ENCODE results near the gene MED23. TPM values are rescaled to one million over a fixed set of nuclear protein-coding genes. Genes with fewer than 3 reads are reported as not detected.

MED23 gene
- total RNA-seq, 1 donor from 2014 or later = 53.8 TPM

- no peak for FAIRE-seq
- no peak for DNase-seq (ENCODE audit: low spot score in 2 of 2)
These were observed 15.1 kb upstream of the MED23 start for GRCh38 chr6:131642987-131643611.

GRCh38 chr6:131642565-131642964 is 14.5 kb upstream of the MED23 start:
- no peak for DNase-seq (ENCODE audit: low spot score in 2 of 2)
- no peak for FAIRE-seq

GRCh38 chr6:131641554-131641953 is 13.5 kb upstream of the MED23 start:
- FAIRE-seq = no peak
- DNase-seq (ENCODE audit: low spot score in 2 of 2) = no peak

- DNase-seq (ENCODE audit: low spot score in 2 of 2) = no peak
- FAIRE-seq = no peak
These were observed 12.5 kb upstream of the MED23 start for GRCh38 chr6:131640576-131640975.

GRCh38 chr6:131640100-131640499 is 12.1 kb upstream of the MED23 start:
- FAIRE-seq = no peak
- no peak for DNase-seq (ENCODE audit: low spot score in 2 of 2)

DNA sequence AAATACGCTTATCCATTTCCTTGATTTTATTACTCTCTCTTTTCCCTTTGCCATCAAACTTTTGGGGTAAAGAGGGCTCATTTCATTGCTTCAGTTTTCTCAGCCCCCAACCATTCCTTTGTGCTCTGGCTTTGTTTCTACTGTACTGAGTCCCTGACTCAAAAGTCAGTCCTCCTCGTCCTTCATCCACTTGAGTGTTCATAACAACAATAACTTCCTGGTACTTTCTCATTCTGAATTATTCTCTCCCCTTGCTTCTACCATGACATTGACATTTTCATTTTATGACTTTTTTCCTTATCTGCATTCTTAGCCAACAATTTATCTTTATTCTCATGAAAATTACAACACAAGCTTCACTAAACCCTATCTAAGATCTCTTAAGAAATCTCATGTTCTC is 10.0 kb upstream of the MED23 start:
- FAIRE-seq (no peak), DNase-seq (ENCODE audit: low spot score in 2 of 2) (no peak)

DNA sequence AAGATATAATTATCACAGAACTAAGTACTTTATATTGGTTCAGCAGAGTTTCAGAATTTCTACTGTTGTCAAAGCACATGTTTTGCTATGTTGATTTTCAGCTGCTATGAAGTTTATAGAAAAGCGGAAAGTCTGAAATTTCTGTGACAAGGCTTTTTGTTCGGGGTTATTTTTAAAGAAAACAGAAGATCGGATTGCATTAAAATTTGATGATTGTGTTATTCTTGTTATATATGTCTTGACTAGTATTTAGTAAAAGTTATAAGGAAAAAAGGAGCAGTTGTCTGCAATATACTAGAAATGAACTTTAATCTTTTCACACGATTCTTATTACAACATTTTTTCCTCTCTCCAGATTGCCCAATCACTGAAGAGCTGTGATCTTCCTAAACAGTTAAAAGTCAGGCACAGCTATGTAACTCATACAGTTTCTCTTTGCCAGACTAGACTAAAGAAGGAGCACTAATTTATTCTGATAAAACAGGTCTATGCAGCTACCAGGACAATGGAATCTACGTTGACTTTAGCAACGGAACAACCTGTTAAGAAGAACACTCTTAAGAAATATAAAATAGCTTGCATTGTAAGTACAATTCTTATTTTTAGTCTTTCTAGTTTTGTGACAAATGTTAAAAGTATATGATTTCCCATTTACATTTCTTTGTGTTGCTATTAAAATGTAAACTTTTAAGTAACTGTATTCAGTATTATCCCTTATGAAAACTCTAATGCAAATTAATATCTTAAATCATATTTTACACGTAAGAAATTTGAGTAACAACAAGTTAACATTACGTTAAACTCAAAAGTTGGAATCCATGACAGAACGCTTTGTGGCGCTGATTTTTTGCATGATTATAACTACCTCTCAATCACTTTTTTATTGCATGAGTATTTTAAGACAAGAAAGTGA is 9.1 kb upstream of the MED23 start, which contains the start of gene ENPP3:
Gene ENPP3, plus strand, starts transcription at position 423 of the 913 bp plus-strand sequence. Its CDS starts 83 bp downstream, at position 506.
- no peak for FAIRE-seq
- DNase-seq (ENCODE audit: low spot score in 2 of 2) = no peak

GRCh38 chr6:131635384-131636340 is 7.6 kb upstream of the MED23 start:
- DNase-seq (ENCODE audit: low spot score in 2 of 2) (no peak), FAIRE-seq (no peak)

GRCh38 chr6:131631625-131632289 is 3.7 kb upstream of the MED23 start:
- no peak for FAIRE-seq
- no peak for DNase-seq (ENCODE audit: low spot score in 2 of 2)

- DNase-seq (ENCODE audit: low spot score in 2 of 2) = no peak
- no peak for FAIRE-seq
These were observed 1.6 kb upstream of the MED23 start for GRCh38 chr6:131629651-131630050.

GRCh38 chr6:131628726-131629125 is 684 bp upstream of the MED23 start:
- FAIRE-seq (no peak), DNase-seq (ENCODE audit: low spot score in 2 of 2) (no peak)

DNA sequence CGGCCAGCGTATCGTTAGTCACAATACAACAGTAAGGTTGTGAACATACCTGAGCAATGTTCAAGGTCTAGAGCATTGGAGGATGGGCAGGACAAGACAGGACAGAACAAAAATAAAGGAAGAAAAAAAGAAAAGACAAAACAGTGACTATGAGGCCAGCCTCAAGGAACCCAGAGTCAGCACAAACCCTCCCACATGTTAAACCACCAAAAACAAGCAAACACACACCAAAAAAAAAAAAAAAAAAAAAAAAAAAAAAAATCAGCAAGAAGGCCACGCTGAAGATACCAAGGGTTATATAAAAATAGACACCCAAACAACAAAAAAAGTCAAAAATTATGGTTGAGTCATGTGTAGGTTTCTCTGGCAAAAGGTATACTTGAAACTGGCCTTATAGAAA is 12.8 kb downstream of the MED23 start:
- FAIRE-seq = no peak
- no peak for DNase-seq (ENCODE audit: low spot score in 2 of 2)

GRCh38 chr6:131613296-131613925 is 14.6 kb downstream of the MED23 start:
- no peak for DNase-seq (ENCODE audit: low spot score in 2 of 2)
- no peak for FAIRE-seq

GRCh38 chr6:131602781-131603312 is 25.2 kb downstream of the MED23 start:
- FAIRE-seq = no peak
- DNase-seq (ENCODE audit: low spot score in 2 of 2) = no peak

GRCh38 chr6:131600716-131601115 is 27.3 kb downstream of the MED23 start:
- FAIRE-seq (no peak), DNase-seq (ENCODE audit: low spot score in 2 of 2) (no peak)

GRCh38 chr6:131597446-131597845 is 30.6 kb downstream of the MED23 start:
- FAIRE-seq = no peak
- DNase-seq (ENCODE audit: low spot score in 2 of 2) = no peak

DNA sequence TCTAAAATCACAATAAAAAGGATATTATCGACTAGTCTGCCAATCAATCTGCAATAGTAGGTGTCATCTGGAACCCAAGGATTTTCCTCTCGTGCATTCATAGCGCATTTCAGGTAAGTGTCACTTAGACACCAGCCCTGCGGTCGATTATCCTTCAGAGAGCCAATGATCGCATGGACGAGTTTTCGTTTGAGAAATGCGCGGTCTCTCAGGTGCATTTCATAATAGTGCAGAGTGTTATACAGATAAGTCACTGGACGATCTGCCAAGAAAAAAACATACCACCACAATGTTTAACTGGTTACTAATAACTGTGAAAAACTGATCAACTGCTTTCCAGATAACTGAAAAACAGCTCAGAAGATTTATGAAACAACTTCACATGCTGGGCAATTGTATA is 34.0 kb downstream of the MED23 start:
- FAIRE-seq = no peak

DNA sequence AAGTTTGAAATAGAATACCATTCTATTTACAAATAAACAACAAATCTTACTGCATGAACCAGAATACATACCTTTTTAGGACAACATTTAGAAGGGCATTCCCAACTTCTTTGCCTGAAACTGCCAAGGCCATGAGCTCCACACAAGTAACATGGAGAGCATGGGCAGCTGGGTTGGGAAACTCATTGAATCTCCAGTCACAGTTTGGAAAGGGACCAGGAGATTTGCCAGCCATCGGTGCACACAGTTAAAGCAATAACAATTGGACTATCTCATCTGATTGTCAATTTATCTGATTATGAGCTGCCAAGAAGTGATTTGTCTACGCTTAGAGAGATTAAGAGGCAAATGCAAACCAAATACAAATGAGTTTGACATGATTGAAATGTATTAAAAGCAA is 35.1 kb downstream of the MED23 start:
- DNase-seq (ENCODE audit: low spot score in 2 of 2) (no peak), FAIRE-seq (no peak)

More for the DNA sequence above, 34.0 kb downstream of the MED23 start:
- DNase-seq (ENCODE audit: low spot score in 2 of 2) = no peak

DNA sequence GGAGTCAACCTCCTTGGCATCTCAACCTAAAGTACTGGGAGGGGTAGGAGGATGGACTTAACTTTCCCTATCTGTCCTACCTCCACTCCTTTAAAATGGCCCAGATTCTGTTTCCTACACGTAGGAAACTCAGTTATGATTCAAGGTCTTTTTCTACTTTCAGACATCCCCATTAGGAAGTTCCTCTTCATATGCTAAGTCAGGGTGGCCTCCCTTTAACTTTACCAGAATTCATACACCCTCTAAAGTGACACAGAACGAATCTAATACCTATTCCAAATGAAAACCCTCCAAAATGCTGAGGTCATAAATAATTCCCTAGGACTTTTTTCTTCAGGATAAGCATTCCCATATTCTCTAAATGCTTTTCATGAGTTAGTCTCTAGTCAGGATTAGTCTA is 39.4 kb downstream of the MED23 start:
- DNase-seq (ENCODE audit: low spot score in 2 of 2) = no peak
- no peak for FAIRE-seq
